KG1 (cell line): ENCODE measurements around the gene KCNT1.

Experiments
- DNase-seq: peaks from one replicate; lab custom pipeline; 2025; lab: John Stamatoyannopoulos, UW

Gene KCNT1

GRCh38 chr9:135766707-135767106, 64.7 kb downstream of the KCNT1 start:
- no peak for DNase-seq

GRCh38 chr9:135768516-135769218, 66.7 kb downstream of the KCNT1 start:
- no peak for DNase-seq

GRCh38 chr9:135769489-135770202, 67.7 kb downstream of the KCNT1 start:
- no peak for DNase-seq

- DNase-seq = no peak
These were observed 68.2 kb downstream of the KCNT1 start for GRCh38 chr9:135770203-135770535.

- no peak for DNase-seq
These were observed 68.8 kb downstream of the KCNT1 start for GRCh38 chr9:135770771-135771170.

GRCh38 chr9:135771401-135772051, 69.5 kb downstream of the KCNT1 start:
- DNase-seq = no peak

- no peak for DNase-seq
These were observed 70.2 kb downstream of the KCNT1 start for GRCh38 chr9:135772056-135772646.

GRCh38 chr9:135772702-135773493, 70.9 kb downstream of the KCNT1 start:
- no peak for DNase-seq

- DNase-seq = no peak
These were observed 71.7 kb downstream of the KCNT1 start for GRCh38 chr9:135773530-135774238.

- no peak for DNase-seq
These were observed 72.3 kb downstream of the KCNT1 start for GRCh38 chr9:135774239-135774747.

- no peak for DNase-seq
These were observed 73.0 kb downstream of the KCNT1 start for GRCh38 chr9:135774794-135775525.

GRCh38 chr9:135775911-135776310, 73.9 kb downstream of the KCNT1 start:
- no peak for DNase-seq

- no peak for DNase-seq
These were observed 75.1 kb downstream of the KCNT1 start for GRCh38 chr9:135776893-135777622.

GRCh38 chr9:135777623-135778177, 75.7 kb downstream of the KCNT1 start:
- no peak for DNase-seq

GRCh38 chr9:135778421-135778820, 76.4 kb downstream of the KCNT1 start:
- DNase-seq = no peak

- DNase-seq = no peak
These were observed 77.6 kb downstream of the KCNT1 start for GRCh38 chr9:135779571-135779970.

- DNase-seq = no peak
These were observed 78.1 kb downstream of the KCNT1 start for GRCh38 chr9:135780086-135780485.

GRCh38 chr9:135780626-135781025, 78.6 kb downstream of the KCNT1 start:
- DNase-seq = no peak

- DNase-seq = no peak
These were observed 81.0 kb downstream of the KCNT1 start for GRCh38 chr9:135782946-135783345.
